GM18867 (cell line): ENCODE data around the gene ITM2A.

Experiments used
- ATAC-seq: cut with Tn5 transposase; IDR thresholded peaks from one replicate; pipeline ENCODE4 v1.9.1; 2021; ENCODE audit warnings: mild to moderate bottlenecking, moderate library complexity; ENCODE audit not compliant: unreplicated experiment

Gene ITM2A

DNA sequence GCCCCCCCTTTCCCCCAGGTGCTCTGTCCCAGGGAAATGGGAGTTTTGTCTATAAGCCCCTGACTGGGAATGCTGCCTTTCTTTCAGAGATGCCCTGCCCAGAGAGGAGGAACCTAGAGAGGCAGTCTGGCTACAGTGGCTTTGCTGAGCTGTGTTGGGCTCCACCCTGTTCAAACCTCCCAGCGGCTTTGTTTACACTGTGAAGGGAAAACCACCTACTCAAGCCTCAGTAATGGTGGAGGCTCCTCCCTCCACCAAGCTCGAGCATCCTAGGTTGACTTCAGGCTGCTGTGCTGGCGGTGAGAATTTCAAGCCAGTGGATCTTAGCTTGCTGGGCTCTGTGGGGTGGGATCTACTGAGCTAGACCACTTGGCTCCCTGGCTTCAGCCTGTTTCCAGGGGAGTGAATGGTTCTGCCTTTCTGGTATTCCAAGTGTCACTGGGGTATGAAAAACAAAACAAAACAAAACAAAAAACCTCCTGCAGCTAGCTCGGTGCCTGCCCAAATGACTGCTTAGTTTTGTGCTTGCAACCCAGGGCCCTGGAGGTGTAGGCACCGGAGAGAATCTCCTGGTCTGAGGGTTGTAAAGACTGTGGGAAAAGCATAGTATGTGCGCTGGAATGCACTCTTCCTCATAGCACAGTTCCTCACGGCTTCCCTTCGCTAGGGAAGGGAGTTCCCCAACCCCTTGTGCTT lies 41.7 kb downstream of the ITM2A start:
- no peak for ATAC-seq
